C4-2B (cell line): ENCODE data around the gene MGST2.

ENCODE experiments used
- CTCF ChIP-seq: fragments of 450-650 bp; conservative IDR thresholded peaks from 2 replicates; pipeline ENCODE4 v1.5.1; 2017; ENCODE audit warnings: mild to moderate bottlenecking
- ZFX ChIP-seq: fragments of 450-650 bp; IDR thresholded peaks from 2 replicates; pipeline ENCODE4 v1.6.1; 2017

- TF ChIP-seq CTCF (no peak), ZFX (no peak)
Observed at GRCh38 chr4:139696491-139696890, 30.9 kb downstream of the MGST2 start.
